Left kidney (tissue), 8 donors: ENCODE measurements around the gene BLVRB. TPM values are rescaled to one million over a fixed set of nuclear protein-coding genes. Genes with fewer than 3 reads are reported as not detected.
"Not testable (repeated sequence)": the region's sequence is repeated elsewhere in the genome, so short reads cannot be mapped to it uniquely, and the experiment has no call there.

Experiments
- DNase-seq: peaks from one replicate; pipeline ENCODE4 v3.0.0-alpha.2; 2013
- long read RNA-seq, 8 donors: transcript quantifications; one replicate each; lab custom pipeline, GENCODE V29; 2026
- polyA plus RNA-seq: library from polyadenylated mRNA; unstranded; fragments of 120-200 nt; gene quantifications from one replicate; pipeline ENCODE4 v1.2.1, GENCODE V29; 2013; ENCODE audit not compliant: insufficient read length

BLVRB gene
- polyA plus RNA-seq, result 26.7 TPM
- long read RNA-seq, donor 1, transcript BLVRB-201 (5 exons, 873 nt), result major isoform, 46 of 57 reads
- long read RNA-seq, donor 1, partial matches to known transcripts, result 10 of 57 reads
- long read RNA-seq, donor 1, other reads (novel, unspliced or antisense), result 0 of 57 reads
- long read RNA-seq, donor 2, transcript BLVRB-201 (5 exons, 873 nt), result major isoform, 38 of 40 reads
- long read RNA-seq, donor 2, partial matches to known transcripts, result 0 of 40 reads
- long read RNA-seq, donor 2, other reads (novel, unspliced or antisense), result 0 of 40 reads
- long read RNA-seq, donor 3, transcript BLVRB-201 (5 exons, 873 nt), result major isoform, 33 of 34 reads
- long read RNA-seq, donor 3, partial matches to known transcripts, result 0 of 34 reads
- long read RNA-seq, donor 3, other reads (novel, unspliced or antisense), result 0 of 34 reads
- long read RNA-seq, donor 4, transcript BLVRB-201 (5 exons, 873 nt), result major isoform, 7 of 8 reads
- long read RNA-seq, donor 4, partial matches to known transcripts, result 0 of 8 reads
- long read RNA-seq, donor 4, other reads (novel, unspliced or antisense), result 0 of 8 reads
- long read RNA-seq, donor 5, transcript BLVRB-201 (5 exons, 873 nt), result major isoform, 85 of 92 reads
- long read RNA-seq, donor 5, partial matches to known transcripts, result 6 of 92 reads
- long read RNA-seq, donor 5, other reads (novel, unspliced or antisense), result 0 of 92 reads
- long read RNA-seq, donor 6, transcript BLVRB-201 (5 exons, 873 nt), result major isoform, 38 of 53 reads
- long read RNA-seq, donor 6, partial matches to known transcripts, result 14 of 53 reads
- long read RNA-seq, donor 6, other reads (novel, unspliced or antisense), result 0 of 53 reads
- long read RNA-seq, donor 7, transcript BLVRB-201 (5 exons, 873 nt), result major isoform, 51 of 68 reads
- long read RNA-seq, donor 7, partial matches to known transcripts, result 13 of 68 reads
- long read RNA-seq, donor 7, other reads (novel, unspliced or antisense), result 0 of 68 reads
- long read RNA-seq, donor 8, transcript BLVRB-201 (5 exons, 873 nt), result major isoform, 23 of 23 reads
- long read RNA-seq, donor 8, partial matches to known transcripts, result 0 of 23 reads
- long read RNA-seq, donor 8, other reads (novel, unspliced or antisense), result 0 of 23 reads

DNA sequence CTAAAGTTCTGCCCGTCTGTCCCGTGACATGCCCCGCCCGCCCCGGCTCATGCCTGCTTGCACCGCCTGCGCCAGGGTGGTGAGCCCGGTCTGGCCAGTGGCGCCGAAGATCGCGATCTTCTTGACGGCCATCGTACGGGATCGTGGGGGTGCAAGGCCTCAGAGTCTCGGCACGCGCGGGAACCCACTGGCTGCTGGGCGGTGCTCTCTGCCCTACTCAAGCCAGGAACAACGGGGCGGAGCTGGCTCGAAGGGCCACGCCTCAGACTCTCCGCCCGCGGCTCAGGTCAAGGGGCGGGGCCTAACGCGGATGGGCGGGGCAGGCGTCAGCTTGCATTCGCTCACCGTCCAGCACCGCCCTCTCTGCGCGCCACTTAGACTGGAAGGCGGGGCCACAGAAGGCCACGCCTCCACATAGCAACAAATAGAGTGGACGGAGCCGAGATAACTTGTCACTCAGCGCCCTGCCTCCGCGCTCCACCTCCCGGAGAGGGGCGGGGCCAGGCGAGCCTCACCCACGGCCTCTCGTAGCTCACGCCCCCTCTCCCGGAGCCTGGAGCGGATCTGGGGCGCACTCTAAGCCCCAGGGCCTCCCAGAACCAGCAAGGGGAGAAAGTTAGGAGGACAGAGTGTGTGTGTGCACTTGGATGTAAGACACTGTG lies at the start of gene BLVRB:
TSS of gene BLVRB (minus strand) at position 189 of the 662 bp plus-strand sequence. CDS start at position 132, 57 bp downstream.
- peak; percentile 99 for DNase-seq

DNA sequence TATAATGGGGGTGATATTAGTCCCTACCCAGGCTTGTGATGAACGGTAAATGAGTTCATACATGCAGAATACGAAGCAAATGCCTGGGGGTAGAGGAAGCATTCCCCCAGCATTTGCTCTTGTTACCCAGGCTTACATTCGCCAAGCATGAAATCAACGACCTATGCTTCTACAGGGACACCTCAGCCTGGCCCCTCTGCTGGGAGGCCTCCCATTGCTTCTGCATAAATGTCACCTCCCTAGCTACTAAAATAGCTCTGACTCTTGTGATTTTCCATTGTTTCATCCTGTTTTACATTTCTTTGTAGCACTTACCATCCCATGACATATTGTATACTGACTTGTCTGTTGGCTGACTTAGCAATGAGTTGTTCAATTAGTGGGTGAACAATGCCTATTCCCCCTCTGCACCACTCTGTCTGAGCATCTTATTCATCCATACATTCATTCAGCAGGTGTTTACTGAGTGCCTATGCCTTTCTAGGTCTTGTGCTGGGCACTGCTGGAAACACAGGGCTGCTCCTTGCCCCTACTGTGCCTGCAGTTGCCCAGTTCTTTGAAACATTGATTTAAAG lies 48.3 kb upstream of the BLVRB start:
- DNase-seq, result no peak

DNA sequence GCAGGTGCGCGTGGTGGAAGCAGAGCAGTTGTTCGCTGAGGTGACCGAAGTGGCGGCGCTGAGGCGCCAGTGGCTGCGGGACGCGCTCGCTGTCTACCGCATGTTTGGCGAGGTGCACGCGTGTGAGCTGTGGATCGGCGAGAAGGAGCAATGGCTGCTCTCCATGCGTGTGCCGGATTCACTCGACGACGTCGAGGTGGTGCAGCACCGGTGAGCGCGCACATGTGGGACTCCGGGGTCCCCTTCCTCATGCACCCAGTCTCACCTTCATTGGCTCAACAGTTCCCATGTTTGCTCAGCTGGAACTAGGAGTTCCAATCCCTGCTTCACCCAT lies 47.8 kb upstream of the BLVRB start:
- no peak for DNase-seq

DNA sequence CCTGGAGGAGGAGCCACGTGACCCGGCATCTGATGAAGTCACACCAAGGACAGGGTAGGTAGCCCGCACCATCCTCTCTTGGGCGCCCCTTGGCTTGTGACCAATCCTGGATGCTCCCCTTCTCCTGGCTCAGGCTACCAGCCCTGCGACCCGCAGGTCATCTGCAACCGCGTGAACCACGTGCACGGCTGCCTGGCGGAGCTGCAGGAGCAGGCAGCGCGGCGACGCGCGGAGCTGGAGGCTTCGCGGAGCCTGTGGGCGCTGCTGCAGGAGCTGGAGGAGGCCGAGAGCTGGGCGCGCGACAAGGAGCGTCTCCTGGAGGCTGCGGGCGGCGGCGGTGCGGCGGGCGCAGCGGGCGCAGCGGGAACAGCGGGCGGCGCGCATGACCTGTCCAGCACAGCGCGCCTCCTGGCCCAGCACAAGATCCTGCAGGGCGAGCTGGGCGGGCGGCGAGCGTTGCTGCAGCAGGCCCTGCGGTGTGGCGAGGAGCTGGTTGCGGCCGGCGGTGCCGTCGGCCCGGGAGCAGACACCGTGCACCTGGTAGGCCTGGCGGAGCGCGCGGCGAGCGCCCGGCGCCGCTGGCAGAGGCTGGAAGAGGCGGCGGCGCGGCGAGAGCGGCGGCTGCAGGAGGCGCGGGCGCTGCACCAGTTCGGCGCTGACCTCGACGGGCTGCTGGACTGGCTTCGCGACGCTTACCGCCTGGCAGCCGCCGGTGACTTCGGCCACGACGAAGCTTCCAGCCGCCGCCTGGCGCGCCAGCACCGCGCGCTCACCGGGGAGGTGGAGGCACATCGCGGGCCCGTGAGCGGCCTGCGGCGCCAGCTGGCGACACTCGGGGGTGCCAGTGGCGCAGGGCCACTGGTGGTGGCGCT lies 47.2 kb upstream of the BLVRB start:
- no peak for DNase-seq

DNA sequence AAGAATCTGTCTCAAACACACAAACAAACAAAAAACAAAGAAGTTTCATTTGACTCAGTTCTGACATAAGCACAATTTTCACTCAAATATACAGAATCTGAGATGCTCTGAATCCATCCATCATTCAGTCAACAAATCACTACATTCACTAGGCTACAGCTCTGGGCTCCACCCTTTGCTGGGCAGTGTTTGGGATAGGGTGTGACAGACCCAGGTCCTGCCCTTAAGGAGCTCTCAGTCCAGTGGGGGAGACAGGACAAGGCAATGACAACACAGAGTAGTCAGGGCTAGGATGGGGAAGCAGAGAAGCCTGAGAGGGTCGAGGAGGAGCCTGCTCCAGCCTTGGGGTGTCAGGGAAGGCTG lies 46.5 kb upstream of the BLVRB start:
- no peak for DNase-seq

DNA sequence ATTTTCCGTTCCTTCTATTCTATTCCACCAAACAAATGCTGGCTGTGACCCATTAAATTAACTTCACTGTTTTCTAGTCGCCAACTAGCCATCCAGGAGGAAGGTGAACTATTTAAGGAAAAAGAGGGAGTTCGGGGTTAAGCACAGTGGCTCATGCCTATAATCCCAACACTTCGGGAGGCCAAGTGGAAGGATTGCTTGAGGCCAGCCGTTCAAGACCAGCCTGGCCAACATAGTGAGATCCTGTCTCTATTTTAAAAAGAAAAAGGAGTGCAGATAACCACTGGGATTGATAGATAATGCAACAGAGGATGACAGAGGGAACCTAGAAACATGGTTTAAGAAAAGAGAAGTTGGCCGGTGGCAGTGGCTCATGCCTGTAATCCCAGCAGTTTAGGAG lies 45.9 kb upstream of the BLVRB start:
- DNase-seq, result no peak

DNA sequence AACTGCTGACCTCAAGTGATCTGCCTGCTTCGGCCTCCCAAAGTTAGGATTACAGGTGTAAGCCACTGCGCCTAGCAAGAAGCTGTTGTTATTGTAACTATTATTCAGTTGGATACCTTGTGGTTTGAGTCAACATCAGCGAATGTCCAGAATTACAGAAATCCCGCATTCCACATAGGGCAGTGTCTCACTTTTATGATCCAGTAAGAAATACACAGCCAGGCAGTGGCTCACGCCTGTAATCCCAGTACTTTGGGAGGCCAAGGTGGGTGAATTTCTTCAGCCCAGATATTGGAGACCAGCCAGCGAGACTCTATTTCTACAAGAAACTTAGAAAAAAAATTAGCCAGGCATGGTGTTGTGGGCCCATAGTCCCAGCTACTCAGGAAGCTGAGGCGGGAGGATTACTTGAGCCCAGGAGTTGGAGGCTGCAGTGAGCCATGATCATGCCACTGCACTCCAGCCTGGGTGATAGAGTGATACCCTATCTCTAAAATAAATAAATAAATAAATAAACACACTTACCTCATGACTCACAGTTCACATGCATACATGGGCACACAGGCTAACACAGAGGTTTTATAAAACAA lies 45.1 kb upstream of the BLVRB start:
- DNase-seq, result no peak

DNA sequence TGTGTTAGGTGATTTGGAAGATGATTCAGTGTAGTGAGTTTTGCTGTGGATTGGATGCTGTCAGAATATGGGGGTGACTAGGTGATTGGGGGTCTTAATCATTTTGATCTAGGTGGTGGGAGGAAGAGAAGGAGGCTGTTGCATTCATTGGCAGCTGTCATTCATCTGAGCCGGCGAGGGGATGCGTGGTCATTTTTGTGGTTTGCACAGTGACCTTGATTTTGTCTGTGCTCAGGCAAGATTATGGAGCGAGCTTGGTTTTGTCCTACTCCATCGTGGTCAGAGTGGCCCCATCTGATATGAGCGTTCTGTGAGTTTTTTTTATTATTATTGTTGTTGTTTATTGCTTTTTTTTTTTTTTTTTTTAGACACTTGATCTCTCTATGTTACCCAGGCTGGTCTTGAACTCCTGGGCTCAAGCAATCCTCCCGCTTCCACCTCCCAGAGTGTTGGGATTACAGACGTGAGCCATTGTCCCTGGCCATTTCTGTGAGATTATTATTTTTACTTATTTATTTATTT lies 43.3 kb upstream of the BLVRB start:
- no peak for DNase-seq

DNA sequence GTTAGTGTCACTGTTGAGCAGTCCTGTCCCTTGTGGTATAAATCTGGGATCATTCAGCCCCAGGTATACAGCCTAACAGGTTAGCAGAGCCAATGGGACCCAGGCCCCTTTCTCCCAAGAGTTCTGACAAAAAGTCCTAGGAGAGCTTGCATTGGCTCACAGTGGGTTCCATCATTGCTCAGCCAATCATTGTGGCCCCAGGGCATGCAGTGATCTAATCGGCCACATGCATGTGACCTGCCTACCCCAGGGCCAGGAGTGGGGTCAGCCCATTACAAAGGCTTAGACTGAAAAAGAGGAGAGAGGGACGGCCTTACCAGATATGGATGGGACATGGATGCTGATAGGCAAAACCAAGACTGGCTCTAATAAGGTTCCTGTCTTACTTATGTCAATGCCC lies 42.3 kb upstream of the BLVRB start:
- no peak for DNase-seq

DNA sequence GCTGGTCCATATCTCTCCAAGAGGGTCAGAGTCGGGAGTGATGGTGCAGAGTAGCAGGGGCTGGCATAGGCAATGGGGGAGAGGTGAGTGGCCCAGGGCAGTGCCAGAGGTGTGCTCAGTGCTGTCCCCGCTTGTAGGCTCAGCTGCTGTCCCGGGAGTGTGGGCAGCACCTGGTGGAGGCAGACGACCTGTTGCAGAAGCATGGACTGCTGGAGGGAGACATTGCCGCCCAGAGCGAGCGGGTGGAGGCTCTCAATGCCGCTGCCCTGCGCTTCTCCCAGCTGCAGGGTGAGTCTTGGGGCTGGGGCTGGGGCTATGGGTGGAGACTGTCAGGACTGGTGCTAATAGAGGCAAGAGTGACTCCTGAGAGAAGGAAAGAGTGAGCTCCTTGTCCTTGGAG lies 40.6 kb upstream of the BLVRB start:
- no peak for DNase-seq

DNA sequence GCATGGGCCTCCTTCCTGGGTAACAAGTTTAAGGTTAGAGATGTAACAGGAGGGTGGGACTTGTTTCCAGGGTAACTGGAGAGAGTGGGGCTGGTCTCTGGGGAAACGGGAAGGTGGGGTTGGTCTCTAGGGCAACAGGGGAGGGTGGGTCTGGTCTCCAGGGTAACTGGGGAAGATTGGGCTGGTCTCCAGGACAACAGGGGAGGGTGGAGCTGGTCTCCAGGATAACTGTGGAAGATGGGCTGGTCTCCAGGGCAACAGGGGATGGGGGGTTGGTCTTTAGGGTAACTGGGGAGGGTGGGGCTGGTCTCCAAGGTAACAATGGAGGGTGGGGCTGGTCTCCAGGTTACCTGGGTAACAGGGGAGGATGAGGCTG lies 37.8 kb upstream of the BLVRB start:
- DNase-seq, result no peak

DNA sequence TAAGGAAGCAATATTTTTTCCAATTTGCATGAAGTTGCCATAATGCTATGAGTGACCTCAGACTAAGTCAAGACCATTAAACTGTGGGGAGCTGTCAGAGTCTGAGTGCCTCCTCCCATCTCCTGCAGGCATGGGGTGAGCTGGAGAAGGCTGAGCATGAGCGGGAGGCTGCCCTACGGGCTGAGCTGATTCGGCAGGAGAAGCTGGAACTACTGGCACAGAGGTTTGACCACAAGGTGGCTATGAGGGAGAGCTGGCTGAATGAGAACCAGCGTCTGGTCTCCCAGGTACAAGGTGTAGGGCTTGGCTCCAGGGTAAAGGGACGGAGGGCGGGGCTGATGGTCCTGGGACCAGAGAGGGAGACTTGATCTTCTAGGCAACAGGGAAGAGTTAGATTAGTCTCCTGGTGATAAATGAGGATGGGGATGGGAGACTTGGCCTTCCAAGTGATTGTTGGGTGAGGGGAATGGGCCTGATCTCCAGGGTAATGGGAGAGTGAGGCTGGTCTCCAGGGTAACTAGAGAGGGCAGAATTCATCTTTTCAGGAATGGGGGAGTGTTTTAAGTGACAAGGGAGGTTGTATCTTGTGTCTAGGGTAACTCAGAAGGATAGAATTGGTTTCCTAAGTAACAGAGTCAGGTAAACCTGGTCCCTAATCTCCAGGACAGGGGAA lies 37.2 kb upstream of the BLVRB start:
- DNase-seq, result no peak

DNA sequence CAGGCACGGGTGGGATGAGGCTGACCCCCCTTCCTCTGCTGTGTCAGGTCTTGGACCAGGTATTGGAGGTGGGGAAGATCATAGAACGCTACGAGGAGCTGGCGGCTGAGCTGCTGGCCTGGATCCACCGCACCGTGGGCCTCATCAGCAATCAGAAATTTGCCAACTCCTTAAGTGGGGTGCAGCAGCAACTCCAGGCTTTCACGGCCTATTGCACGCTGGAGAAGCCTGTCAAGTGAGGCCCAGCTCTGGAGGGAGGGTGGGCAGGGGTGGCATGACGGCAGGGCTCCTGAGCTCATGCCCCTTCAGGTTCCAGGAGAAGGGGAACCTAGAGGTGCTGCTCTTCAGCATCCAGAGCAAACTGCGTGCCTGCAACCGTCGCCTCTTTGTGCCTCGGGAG lies 36.5 kb upstream of the BLVRB start:
- no peak for DNase-seq

DNA sequence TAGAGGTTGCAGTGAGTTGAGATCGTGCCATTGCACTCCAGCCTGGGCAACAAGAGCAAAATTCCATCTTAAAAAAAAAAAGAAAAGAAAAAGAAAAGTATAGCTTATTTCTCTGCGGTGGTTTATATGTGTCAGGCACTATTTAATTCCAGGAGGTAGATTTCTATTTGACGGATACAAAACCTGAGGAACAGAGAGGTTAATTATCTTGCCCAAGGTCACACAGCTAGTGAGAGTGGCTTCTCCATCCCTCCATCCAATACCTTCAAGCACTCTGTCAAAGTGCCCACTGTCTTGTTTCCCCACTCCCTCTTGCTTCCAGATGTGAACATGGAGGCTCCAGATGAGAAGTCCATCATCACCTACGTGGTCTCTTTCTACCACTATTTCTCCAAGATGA lies 36.1 kb upstream of the BLVRB start:
- no peak for DNase-seq

DNA sequence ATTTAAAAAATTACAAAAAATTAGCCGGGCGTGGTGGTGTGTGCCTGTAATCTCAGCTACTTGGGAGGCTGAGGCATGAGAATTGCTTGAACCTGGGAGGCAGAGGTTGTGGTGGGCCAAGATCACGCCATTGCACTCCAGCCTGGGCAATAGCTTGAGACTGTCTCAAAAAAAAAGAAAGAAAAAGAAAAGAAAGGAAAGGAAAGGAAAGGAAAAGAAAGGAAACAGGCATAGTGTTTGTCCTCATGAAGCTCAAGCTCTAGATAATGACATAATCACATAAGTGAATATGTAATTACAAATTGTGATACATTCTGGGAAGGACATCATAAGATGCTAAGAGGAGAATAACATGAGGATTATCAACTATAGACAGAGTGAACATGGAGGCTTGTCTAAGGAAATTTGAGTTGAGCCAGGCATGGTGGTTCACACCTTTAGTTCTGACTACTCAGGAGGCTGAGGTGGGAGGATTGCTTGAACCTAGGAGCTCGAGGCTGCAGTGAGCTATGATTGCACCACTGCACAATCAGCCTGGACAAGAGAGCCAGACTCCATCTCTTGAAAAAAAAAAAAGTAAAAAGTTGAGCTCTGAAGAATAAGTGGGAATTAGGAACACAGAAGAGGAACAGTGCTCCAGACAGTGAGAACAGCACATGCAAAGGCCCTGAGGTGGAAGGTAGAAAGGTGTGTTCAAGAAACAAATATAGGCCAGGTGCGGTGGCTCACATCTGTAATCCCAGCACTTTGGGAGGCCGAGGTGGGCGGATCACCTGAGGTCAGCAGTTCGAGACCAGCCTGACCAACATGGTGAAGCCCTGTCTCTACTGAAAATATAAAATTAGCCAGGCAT lies 35.4 kb upstream of the BLVRB start:
- DNase-seq, result not testable (repeated sequence)

DNA sequence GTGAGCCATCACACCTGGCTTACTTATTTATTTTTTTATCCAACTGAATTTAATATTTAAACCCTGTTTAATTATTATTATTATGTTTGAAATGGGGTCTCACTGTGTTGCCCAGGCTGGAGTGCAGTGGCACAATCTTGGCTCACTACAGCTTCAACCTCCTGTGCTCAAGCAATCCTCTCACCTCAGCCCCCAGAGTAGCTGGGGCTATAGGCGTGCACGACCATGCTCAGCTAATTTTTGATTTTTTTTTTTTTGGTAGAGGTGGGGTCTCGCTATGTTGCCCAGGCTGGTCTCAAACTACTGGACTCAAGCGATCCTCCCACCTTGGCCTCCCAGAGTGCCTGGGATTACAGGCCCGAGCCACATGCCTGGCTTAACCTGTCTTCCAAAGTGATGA lies 33.8 kb upstream of the BLVRB start:
- DNase-seq, result no peak

DNA sequence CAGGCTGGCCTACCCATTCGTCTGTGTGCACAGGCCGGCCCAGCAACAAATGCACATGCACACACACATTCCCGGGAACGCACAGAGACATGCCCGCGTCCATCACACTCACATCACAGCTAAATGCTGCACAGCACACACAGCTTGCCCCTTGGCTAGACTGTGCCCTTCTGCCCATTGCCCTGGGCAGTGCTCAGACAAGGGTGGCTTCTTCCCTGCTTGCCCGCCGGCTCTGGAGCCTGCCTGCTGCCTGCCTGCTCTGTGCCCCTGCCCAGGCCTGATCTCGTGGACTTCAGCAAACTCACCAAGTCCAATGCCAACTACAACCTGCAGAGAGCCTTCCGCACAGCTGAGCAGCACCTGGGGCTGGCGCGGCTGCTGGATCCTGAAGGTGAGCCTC lies 31.7 kb upstream of the BLVRB start:
- DNase-seq, result no peak

DNA sequence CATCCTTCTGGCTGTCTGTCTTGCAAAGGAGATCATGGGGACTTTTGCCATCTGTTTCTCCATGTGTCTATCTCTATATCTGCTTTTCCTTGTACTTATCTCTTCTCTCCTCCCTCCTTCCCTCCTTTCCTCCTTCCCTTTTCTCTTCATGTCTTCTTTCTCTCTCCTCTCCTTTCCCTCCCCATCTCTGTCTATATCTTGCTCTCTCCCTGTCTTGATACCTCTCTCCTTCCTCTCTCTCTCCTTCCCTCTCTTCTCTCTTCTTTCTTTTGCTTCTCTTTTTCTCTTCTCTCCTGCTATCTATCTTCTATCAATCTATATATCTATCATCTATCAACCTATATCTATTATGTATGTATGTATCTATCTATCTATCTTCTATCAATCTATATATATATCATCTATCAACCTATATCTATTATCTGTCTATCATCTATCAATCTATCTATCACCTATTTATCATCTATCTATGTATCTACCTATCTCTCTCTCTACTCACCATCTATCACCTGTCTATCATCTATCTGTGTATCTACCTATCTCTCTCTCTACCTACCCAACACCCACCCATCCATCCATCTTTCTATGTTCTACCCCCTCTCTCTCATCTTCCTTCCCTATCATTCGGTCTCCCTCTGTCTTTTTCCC lies 28.8 kb upstream of the BLVRB start:
- no peak for DNase-seq
